SK-N-SH (cell line): ENCODE data around the gene BPNT1. TPM values are rescaled to one million over a fixed set of nuclear protein-coding genes. Genes with fewer than 3 reads are reported as not detected.
"Not testable (repeated sequence)": the region's sequence is repeated elsewhere in the genome, so short reads cannot be mapped to it uniquely, and the experiment has no call there.

Source experiments
- CTCF ChIA-PET: fragments of 300-600, 350-600 bp; formaldehyde crosslinking; extraction: SDS; loops from one replicate; lab custom pipeline; 2021; lab: Yijun Ruan, JAX
- POLR2A ChIA-PET: fragments of 350-600 bp; sonication (Branson Sonifier 250); formaldehyde crosslinking; extraction: SDS; loops from one replicate; lab custom pipeline; 2020; ENCODE audit warnings: antibody characterized with exemption, inconsistent platforms; lab: Yijun Ruan, JAX
- DNase-seq: peaks from one replicate; pipeline ENCODE4 v3.0.0; 2012
- H2AFZ ChIP-seq: fragments of 200-600 bp; sonication (generic); 2 replicates; pipeline ENCODE4 v1.8.1; 2016; ENCODE audit warnings: antibody characterized with exemption, mild to moderate bottlenecking, low read depth
- H3F3A ChIP-seq: fragments of 200-600 bp; sonication (generic); replicated peaks from 2 replicates; pipeline ENCODE3; 2016; ENCODE audit warnings: antibody characterized with exemption, mild to moderate bottlenecking; ENCODE audit not compliant: insufficient read depth
- H3K27ac ChIP-seq, 2 experiments: fragments of 200-500 bp in 1 of 2; fragments of 200-600 bp in 1 of 2; sonication (Bioruptor generic) in 1 of 2; sonication (generic), shearing (Covaris generic) in 1 of 2; 2 replicates each; pipeline versions ENCODE4 v1.5.1 to v1.6.1; 2014 to 2016; ENCODE audit warnings: low read depth in 2 of 2, inconsistent platforms in 1 of 2, low read length in 1 of 2, mild to moderate bottlenecking in 1 of 2, mixed read lengths in 1 of 2
- H3K27me3 ChIP-seq: fragments of 200-600 bp; sonication (generic), shearing (Covaris generic); 2 replicates; pipeline ENCODE4 v1.6.1; 2016; ENCODE audit warnings: mixed run types; ENCODE audit not compliant: insufficient read depth
- H3K36me3 ChIP-seq, 2 experiments: fragments of 200-500 bp in 1 of 2; fragments of 200-600 bp in 1 of 2; sonication (Bioruptor generic) in 1 of 2; sonication (generic) in 1 of 2; replicated peaks in 1 of 2; 2 replicates each; pipeline versions ENCODE3 to v1.5.1; 2014 to 2016; ENCODE audit warnings: low read length in 1 of 2, mild to moderate bottlenecking in 1 of 2; ENCODE audit not compliant: insufficient read depth in 2 of 2, control insufficient read depth in 1 of 2
- H3K4me1 ChIP-seq, 2 experiments: fragments of 200-500 bp in 1 of 2; fragments of 200-600 bp in 1 of 2; sonication (Bioruptor generic) in 1 of 2; sonication (generic), shearing (Covaris generic) in 1 of 2; 2 replicates each; pipeline versions ENCODE4 v1.5.1 to v1.6.1; 2014 to 2016; ENCODE audit warnings: low read depth in 1 of 2, low read length in 1 of 2, mixed run types in 1 of 2; ENCODE audit not compliant: insufficient read depth in 2 of 2, control insufficient read depth in 1 of 2
- H3K4me2 ChIP-seq: fragments of 200-600 bp; sonication (generic), shearing (Covaris generic); 2 replicates; pipeline ENCODE4 v1.6.1; 2017; ENCODE audit warnings: mixed run types
- H3K4me3 ChIP-seq, 2 experiments: fragments of 200-500 bp in 1 of 2; fragments of 200-600 bp in 1 of 2; sonication (Bioruptor generic) in 1 of 2; sonication (generic), shearing (Covaris generic) in 1 of 2; 2 replicates each; pipeline versions ENCODE4 v1.5.1 to v1.8.1; 2014 to 2016; ENCODE audit warnings: low read depth in 2 of 2, inconsistent platforms in 1 of 2, low read length in 1 of 2, mild to moderate bottlenecking in 1 of 2, mixed read lengths in 1 of 2, moderate library complexity in 1 of 2
- H3K79me2 ChIP-seq: fragments of 200-600 bp; sonication (generic); 2 replicates; pipeline ENCODE4 v1.8.1; 2017; ENCODE audit warnings: mild to moderate bottlenecking; ENCODE audit not compliant: insufficient read depth
- H3K9ac ChIP-seq: fragments of 200-600 bp; sonication (generic); 2 replicates; pipeline ENCODE4 v1.6.1; 2017; ENCODE audit warnings: mixed run types
- H3K9me2 ChIP-seq: fragments of 200-600 bp; sonication (generic); 2 replicates; pipeline ENCODE4 v1.6.1; 2017; ENCODE audit warnings: mixed run types
- H3K9me3 ChIP-seq: fragments of 200-600 bp; sonication (generic); 2 replicates; pipeline ENCODE4 v1.6.1; 2017; ENCODE audit warnings: mixed run types, mild to moderate bottlenecking, moderate library complexity
- H4K20me1 ChIP-seq: fragments of 200-600 bp; sonication (generic); 2 replicates; pipeline ENCODE4 v1.6.1; 2017; ENCODE audit warnings: mild to moderate bottlenecking, mixed run types; ENCODE audit not compliant: insufficient read depth
- CTCF ChIP-seq: fragments of 200-600 bp; sonication (generic); IDR thresholded peaks from 2 replicates; pipeline ENCODE4 v1.6.1; 2017; ENCODE audit warnings: antibody characterized with exemption, mild to moderate bottlenecking, moderate library complexity
- EZH2phosphoT487 ChIP-seq: fragments of 200-600 bp; sonication (generic); IDR thresholded peaks from 2 replicates; pipeline ENCODE4 v1.6.1; 2017; ENCODE audit warnings: low read depth, mixed run types, mild to moderate bottlenecking, antibody characterized with exemption, moderate library complexity, borderline replicate concordance
- FOSL2 ChIP-seq: IDR thresholded peaks from 2 replicates; pipeline ENCODE4 v1.4.0; 2012; ENCODE audit warnings: low read depth, mild to moderate bottlenecking, moderate library complexity, borderline replicate concordance
- GATA2 ChIP-seq: sonication (generic); formaldehyde crosslinking; IDR thresholded peaks from 2 replicates; pipeline ENCODE4 v1.5.0; 2020; ENCODE audit warnings: mild to moderate bottlenecking, missing genetic modification reagents
- JUND ChIP-seq: IDR thresholded peaks from 2 replicates; pipeline ENCODE4 v1.4.0; 2012
- MAX ChIP-seq: IDR thresholded peaks from 2 replicates; pipeline ENCODE4 v1.4.0; 2012; ENCODE audit warnings: low read depth
- MEF2A ChIP-seq: IDR thresholded peaks from 2 replicates; pipeline ENCODE4 v1.4.0; 2012; ENCODE audit warnings: low read depth, borderline replicate concordance
- RAD21 ChIP-seq: IDR thresholded peaks from 2 replicates; pipeline ENCODE4 v1.6.1; 2012; ENCODE audit warnings: mild to moderate bottlenecking, low read length
- RFX5 ChIP-seq: IDR thresholded peaks from 2 replicates; pipeline ENCODE4 v1.6.1; 2012; ENCODE audit warnings: mild to moderate bottlenecking, improper control_type of control experiment, low read length
- SMC3 ChIP-seq: IDR thresholded peaks from 2 replicates; pipeline ENCODE4 v1.6.1; 2012; ENCODE audit warnings: low read depth, low read length, improper control_type of control experiment
- TCF12 ChIP-seq: IDR thresholded peaks from 2 replicates; pipeline ENCODE4 v1.4.0; 2012
- WGBS: methylation state at CpG from one replicate; pipeline ENCODE4 v1.1.6; 2017; ENCODE audit warnings: low lambda C conversion rate; 5-methylcytosine and 5-hydroxymethylcytosine counted together
- polyA plus RNA-seq, 3 experiments: library from polyadenylated mRNA; depleted of rRNA; stranded (reverse); fragments of >200 nt; gene quantifications; 2 replicates each; pipeline ENCODE4 v1.2.3, GENCODE V29; 2012
- TF ChIP-seq, protein P1 (sequence below): IDR thresholded peaks from 2 replicates; pipeline ENCODE4 v1.4.0; 2012; ENCODE audit warnings: low read depth, borderline replicate concordance

Gene BPNT1
- polyA plus RNA-seq, 1 of the 3 experiments (the other 2 are of a cell fraction): 44.6 TPM

GRCh38 chr1:220038640-220039039 is 50.9 kb downstream of the BPNT1 start:
- Histone ChIP-seq H4K20me1 (peaks cover 17% of the 10 kb centered on the region), H3K4me3 (no peak overlapping the region), H3K9me3 (no peaks in the 10 kb centered on the region), H3K27me3 (no peaks in the 10 kb centered on the region), H2AFZ (no peak overlapping the region)
- 94% methylated on average over 4 of the region's 4 CpGs for WGBS
- POLR2A ChIA-PET: no interaction called here
- TF ChIP-seq MEF2A (no peak), JUND (no peak), EZH2phosphoT487 (no peak), SMC3 (no peak), TCF12 (no peak), GATA2 (CRISPR knock-in tag) (no peak), RFX5 (no peak), FOSL2 (no peak), MAX (no peak), RAD21 (no peak), CTCF (no peak)
- TF ChIP-seq, protein P1, sequence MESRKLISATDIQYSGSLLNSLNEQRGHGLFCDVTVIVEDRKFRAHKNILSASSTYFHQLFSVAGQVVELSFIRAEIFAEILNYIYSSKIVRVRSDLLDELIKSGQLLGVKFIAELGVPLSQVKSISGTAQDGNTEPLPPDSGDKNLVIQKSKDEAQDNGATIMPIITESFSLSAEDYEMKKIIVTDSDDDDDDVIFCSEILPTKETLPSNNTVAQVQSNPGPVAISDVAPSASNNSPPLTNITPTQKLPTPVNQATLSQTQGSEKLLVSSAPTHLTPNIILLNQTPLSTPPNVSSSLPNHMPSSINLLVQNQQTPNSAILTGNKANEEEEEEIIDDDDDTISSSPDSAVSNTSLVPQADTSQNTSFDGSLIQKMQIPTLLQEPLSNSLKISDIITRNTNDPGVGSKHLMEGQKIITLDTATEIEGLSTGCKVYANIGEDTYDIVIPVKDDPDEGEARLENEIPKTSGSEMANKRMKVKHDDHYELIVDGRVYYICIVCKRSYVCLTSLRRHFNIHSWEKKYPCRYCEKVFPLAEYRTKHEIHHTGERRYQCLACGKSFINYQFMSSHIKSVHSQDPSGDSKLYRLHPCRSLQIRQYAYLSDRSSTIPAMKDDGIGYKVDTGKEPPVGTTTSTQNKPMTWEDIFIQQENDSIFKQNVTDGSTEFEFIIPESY: no peak
- TF ChIP-seq, all 33 proteins: peak for 0
- Histone ChIP-seq H3K36me3 (peaks cover 17 to 31% of the 10 kb centered on the region in 2 experiments), H3K9ac (no peak overlapping the region), H3K9me2 (no peaks in the 10 kb centered on the region), H3K27ac (no peak overlapping the region), H3K4me1 (peaks cover 0 to 3% of the 10 kb centered on the region in 2 experiments; a peak in 1 of 4 replicates), H3F3A (peaks cover 9% of the 10 kb centered on the region), H3K79me2 (peaks cover 95% of the 10 kb centered on the region), H3K4me2 (no peak overlapping the region)
- no peak for DNase-seq
- CTCF ChIA-PET: interaction anchor here (1.1 kb wide), 1 partner anchor 14 kb away, joined by 3 read pairs; no protein-coding TSS in a partner anchor

DNA sequence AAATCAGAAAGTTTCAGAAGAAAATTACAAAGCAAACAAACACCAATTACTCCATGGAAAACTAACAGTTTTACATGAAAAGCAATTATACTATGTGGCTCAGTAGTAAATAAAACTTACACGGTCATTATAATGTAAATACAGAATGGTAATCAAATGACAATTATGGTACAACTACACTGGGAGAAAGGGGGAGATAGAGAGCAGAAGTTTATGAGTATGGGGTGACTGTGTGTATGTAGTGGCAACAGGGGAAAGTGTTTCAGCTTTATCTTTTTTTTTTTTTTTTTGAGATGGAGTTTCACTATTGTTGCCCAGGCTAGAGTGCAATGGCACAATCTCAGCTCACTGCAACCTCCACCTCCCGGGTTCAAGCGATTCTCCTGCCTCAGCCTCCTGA is 51.8 kb downstream of the BPNT1 start:
- H3K9me3 ChIP-seq, H3K4me1 ChIP-seq, H3K9ac ChIP-seq, H3K4me3 ChIP-seq, H2AFZ ChIP-seq, H3K27ac ChIP-seq, H3K4me2 ChIP-seq, H3K27me3 ChIP-seq, DNase-seq, POLR2A ChIA-PET, H3K9me2 ChIP-seq: not testable (repeated sequence)
- H3F3A ChIP-seq: peaks cover 13% of the 10 kb centered on the region
- 93% methylated on average over 3 of the region's 3 CpGs for WGBS
- peaks cover 17% of the 10 kb centered on the region for H4K20me1 ChIP-seq
- peaks cover 23 to 34% of the 10 kb centered on the region in 2 experiments for H3K36me3 ChIP-seq
- H3K79me2 ChIP-seq: peaks cover 88% of the 10 kb centered on the region
- CTCF ChIA-PET: interaction anchor here (0.6 to 0.9 kb wide), 2 partner anchors 40 to 718 kb away, joined by 3 read pairs; no protein-coding TSS in a partner anchor
